ENCODE measurements around the gene ECE2. TPM values are rescaled to one million over a fixed set of nuclear protein-coding genes. Genes with fewer than 3 reads are reported as not detected.

ECE2 gene
- total RNA-seq, 6 donors from 2014 or later, result not detected

DNA sequence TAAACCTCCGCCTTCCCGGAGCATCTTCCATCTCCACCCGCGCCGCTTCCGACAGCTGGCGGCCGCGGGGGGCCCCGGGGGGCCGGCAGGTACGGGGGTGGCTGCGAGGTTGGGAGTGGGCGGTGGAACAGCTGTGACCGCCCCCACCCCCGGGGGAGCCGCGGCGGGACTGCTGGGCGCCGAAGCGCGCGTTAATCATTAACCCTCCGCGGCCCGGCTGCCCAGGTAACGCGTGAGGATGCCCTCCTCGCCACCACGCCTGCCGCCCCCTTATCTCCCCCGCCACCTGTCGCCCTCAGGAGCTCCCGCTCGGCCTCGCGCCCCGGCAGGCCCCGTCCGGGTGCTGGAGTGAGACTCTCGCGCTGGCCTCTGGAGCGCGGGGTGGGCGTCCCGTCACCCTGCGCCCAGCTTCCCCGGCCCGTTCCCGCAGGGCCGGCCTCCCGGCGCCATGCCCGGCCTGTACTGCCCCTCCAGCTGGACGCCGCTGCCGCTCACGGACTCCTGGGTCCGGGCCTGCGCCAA, 45.7 kb upstream of the ECE2 start:
- DNase-seq, result peak in 1 of 2 donors; percentile 84
- Histone ChIP-seq H3K9me3 (no peaks in the 10 kb centered on the region), H3K4me3 (peak overlapping the region in 3 of 4 donors; percentile 37 to 61 (median 46)), H3K27me3 (peaks cover 2 to 38% (median 27%) of the 10 kb centered on the region in 4 donors), H3K27ac (no peak overlapping the region), H3K36me3 (no peaks in the 10 kb centered on the region), H3K4me1 (peaks cover 22 to 24% (median 22%) of the 10 kb centered on the region in 4 donors)
- TF ChIP-seq EP300 (IDR thresholded peaks at IDR 0.05) (no peak), POLR2A (IDR thresholded peaks at IDR 0.05) (no peak), POLR2AphosphoS5 (IDR thresholded peaks at IDR 0.05) (no peak)
- TF ChIP-seq, protein P1, sequence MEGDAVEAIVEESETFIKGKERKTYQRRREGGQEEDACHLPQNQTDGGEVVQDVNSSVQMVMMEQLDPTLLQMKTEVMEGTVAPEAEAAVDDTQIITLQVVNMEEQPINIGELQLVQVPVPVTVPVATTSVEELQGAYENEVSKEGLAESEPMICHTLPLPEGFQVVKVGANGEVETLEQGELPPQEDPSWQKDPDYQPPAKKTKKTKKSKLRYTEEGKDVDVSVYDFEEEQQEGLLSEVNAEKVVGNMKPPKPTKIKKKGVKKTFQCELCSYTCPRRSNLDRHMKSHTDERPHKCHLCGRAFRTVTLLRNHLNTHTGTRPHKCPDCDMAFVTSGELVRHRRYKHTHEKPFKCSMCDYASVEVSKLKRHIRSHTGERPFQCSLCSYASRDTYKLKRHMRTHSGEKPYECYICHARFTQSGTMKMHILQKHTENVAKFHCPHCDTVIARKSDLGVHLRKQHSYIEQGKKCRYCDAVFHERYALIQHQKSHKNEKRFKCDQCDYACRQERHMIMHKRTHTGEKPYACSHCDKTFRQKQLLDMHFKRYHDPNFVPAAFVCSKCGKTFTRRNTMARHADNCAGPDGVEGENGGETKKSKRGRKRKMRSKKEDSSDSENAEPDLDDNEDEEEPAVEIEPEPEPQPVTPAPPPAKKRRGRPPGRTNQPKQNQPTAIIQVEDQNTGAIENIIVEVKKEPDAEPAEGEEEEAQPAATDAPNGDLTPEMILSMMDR (IDR thresholded peaks at IDR 0.05), result no peak
- 0% methylated on average over 11 to 14 of the region's 61 CpGs for WGBS, 2 donors
- no peak for ATAC-seq (ENCODE audit: low FRiP score in 2 of 2)

DNA sequence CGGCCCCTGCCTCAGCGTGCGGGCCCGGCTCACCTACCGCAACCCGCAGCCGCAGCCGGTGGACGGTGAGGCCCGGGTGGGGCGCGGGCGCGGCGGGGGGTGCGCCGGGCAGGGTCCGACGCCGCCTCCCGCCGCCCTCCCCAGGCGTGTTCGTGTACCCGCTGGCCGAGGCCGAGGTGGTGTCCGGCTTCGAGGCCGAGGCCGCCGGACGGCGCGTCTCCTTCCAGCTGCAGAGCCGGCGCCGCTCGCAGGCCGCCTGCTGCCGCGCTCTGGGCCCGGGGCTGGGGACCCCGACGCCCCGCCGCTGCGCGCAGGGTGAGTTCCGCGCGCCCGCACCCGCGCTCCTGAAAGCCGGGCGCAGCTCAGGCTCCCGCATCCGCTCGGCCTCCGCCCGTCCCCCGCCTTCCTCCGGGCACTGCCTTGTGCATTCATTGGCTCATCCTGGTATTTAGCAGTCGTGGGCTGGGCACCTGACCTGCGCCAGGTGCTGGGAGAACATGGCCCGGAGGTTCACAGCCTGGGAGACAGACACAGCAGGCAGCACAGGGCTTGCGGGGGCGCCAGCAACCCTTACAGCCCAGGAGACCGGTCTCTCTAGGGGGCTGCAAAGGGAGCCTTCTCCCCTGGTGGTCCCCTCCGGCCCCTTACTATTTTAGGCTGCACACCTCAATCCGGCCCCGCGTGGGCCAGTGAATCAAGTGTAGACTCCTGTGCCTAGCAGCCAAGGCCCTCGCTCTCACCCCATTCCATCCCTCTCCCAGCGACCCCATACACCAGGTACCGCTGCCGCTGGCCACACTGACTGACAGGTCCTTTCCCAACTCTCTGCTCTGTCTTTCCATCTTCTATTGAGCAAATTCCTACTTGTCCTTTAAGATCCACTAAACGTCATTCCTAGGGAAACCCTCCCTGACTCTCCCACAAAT, 45.0 kb upstream of the ECE2 start:
- ATAC-seq (ENCODE audit: low FRiP score in 2 of 2) (no peak), DNase-seq (peak in 1 of 2 donors; percentile 84)
- Histone ChIP-seq H3K4me1 (peaks cover 22 to 24% (median 22%) of the 10 kb centered on the region in 4 donors), H3K4me3 (peak overlapping the region in 3 of 4 donors; percentile 37 to 61 (median 46)), H3K27me3 (peaks cover 2 to 38% (median 27%) of the 10 kb centered on the region in 4 donors), H3K27ac (no peak overlapping the region), H3K9me3 (no peaks in the 10 kb centered on the region), H3K36me3 (no peaks in the 10 kb centered on the region)
- TF ChIP-seq EP300 (IDR thresholded peaks at IDR 0.05) (no peak), POLR2A (IDR thresholded peaks at IDR 0.05) (no peak), POLR2AphosphoS5 (IDR thresholded peaks at IDR 0.05) (no peak)
- TF ChIP-seq, protein P1 (IDR thresholded peaks at IDR 0.05), result no peak
- 28 to 31% methylated on average over 14 to 16 of the region's 79 CpGs for WGBS, 2 donors

DNA sequence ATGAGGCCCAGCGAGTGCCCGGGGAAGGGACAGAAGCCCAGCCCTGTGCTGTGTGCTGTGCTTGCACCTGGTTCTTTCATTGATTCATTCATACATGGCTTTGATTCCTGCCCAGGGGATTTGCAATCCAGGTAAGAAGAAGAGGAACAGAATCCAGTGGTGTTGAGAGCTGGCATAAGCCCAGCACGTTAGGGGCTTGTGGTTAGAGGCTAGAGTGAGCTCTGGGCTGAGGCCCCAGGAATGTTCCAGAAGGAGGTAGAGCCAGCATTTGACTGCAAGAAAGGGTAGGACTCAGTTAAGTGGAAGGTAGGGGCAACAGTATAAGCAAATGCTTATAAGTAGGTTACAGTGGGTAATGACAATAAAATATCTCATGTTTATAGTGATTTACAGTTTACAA, 44.2 kb upstream of the ECE2 start:
- no peak overlapping the region for H3K4me3 ChIP-seq
- no peak for ATAC-seq (ENCODE audit: low FRiP score in 2 of 2)
- peaks cover 22 to 24% (median 22%) of the 10 kb centered on the region in 4 donors for H3K4me1 ChIP-seq
- H3K27ac ChIP-seq, result no peak overlapping the region
- TF ChIP-seq POLR2AphosphoS5 (IDR thresholded peaks at IDR 0.05) (no peak), POLR2A (IDR thresholded peaks at IDR 0.05) (no peak)
- H3K9me3 ChIP-seq, result no peaks in the 10 kb centered on the region
- H3K27me3 ChIP-seq, result peaks cover 2 to 41% (median 27%) of the 10 kb centered on the region in 4 donors
- H3K36me3 ChIP-seq, result no peaks in the 10 kb centered on the region
- 53 to 69% methylated on average over 3 of the region's 3 CpGs for WGBS, 2 donors
- DNase-seq, result no peak

DNA sequence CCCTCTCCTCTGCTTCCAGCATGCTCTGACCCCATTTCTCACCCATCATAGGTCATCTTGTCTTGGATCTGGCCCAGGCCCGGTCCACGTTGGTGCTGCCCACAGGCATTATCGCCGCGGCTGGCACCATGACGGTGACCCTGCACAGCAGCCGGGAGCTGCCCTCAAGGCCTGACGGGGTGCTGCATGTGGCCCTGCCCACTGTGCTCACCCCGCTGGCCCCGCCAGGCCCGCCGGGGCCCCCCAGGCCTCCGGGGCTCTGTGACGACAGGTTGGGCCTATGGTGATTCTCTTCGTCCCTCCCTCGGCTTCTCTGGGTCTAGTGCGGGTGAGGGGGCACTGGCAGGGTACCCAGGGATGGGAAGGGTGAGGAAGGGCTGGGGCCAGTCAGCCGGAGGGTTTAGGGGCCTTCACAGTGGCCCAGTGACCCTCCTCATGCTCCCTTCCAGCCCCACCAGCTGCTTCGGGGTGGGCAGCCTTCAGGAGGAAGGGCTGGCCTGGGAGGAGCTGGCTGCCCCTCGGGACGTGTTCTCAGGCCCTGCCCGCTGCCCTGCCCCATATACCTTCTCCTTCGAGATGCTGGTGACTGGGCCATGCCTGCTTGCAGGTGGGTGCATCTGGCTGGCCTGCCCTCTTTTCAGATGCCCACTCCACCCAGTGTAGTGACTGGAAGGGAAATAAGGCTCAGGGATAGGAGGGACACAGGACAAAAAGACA, 42.5 kb upstream of the ECE2 start:
- H3K36me3 ChIP-seq, result no peaks in the 10 kb centered on the region
- no peak overlapping the region for H3K27ac ChIP-seq
- H3K4me1 ChIP-seq, result peaks cover 22 to 24% (median 22%) of the 10 kb centered on the region in 4 donors
- TF ChIP-seq POLR2A (IDR thresholded peaks at IDR 0.05) (no peak), EP300 (IDR thresholded peaks at IDR 0.05) (no peak), POLR2AphosphoS5 (IDR thresholded peaks at IDR 0.05) (no peak)
- TF ChIP-seq, protein P1 (IDR thresholded peaks at IDR 0.05), result no peak
- H3K4me3 ChIP-seq, result no peak overlapping the region
- no peak for ATAC-seq (ENCODE audit: low FRiP score in 2 of 2)
- 86 to 91% methylated on average over 10 to 23 of the region's 23 CpGs for WGBS, 2 donors
- no peaks in the 10 kb centered on the region for H3K9me3 ChIP-seq
- DNase-seq, result peak in 1 of 2 donors; percentile 76
- H3K27me3 ChIP-seq, result peaks cover 2 to 33% (median 27%) of the 10 kb centered on the region in 4 donors

DNA sequence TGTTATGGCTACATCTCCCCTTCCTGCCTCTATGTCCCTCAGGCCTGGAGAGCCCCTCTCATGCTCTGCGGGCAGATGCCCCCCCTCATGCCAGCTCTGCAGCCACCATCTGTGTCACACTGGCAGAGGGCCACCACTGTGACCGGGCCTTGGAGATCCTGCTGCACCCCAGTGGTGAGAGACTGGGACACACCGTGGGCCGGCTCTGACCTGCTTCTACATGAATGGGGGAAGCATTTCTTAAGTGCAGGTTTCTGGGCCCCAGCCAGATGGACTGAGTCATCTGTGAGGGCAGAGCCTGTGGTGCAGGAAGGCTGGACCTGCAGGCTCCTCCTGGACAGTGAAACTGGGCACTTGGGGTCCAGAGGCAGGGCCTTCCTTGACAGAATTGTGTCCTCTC, 41.6 kb upstream of the ECE2 start:
- 18 to 31% methylated on average over 4 of the region's 4 CpGs for WGBS, 2 donors
- Histone ChIP-seq H3K27me3 (peaks cover 0 to 26% (median 23%) of the 10 kb centered on the region in 4 donors), H3K9me3 (no peaks in the 10 kb centered on the region), H3K4me1 (peaks cover 16 to 19% (median 17%) of the 10 kb centered on the region in 4 donors), H3K36me3 (no peaks in the 10 kb centered on the region), H3K27ac (no peak overlapping the region), H3K4me3 (no peak overlapping the region)
- ATAC-seq (ENCODE audit: low FRiP score in 2 of 2), result peak in 1 of 2 donors; percentile 56
- DNase-seq, result peak in 1 of 2 donors; percentile 84
- no peak for TF ChIP-seq POLR2A (IDR thresholded peaks at IDR 0.05)
- TF ChIP-seq EP300 (IDR thresholded peaks at IDR 0.05), result no peak
- TF ChIP-seq, protein P1 (IDR thresholded peaks at IDR 0.05), result peak in 1 of 6 experiments; percentile 11
- TF ChIP-seq POLR2AphosphoS5 (IDR thresholded peaks at IDR 0.05), result no peak

All from upper lobe of left lung (tissue), 6 donors.